A673 (cell line): ENCODE measurements around the gene RGS2. TPM values are rescaled to one million over a fixed set of nuclear protein-coding genes. Genes with fewer than 3 reads are reported as not detected.

Experiments
- Bru-seq: library from RNA; stranded (reverse); fragments of 400-500 nt; gene quantifications from one replicate; lab custom pipeline; 2021; lab: Mats Ljungman, UMichigan
- BruChase-seq, 2 experiments: library from RNA; stranded (reverse); fragments of 400-500 nt; gene quantifications; one replicate each; lab custom pipeline; 2021; lab: Mats Ljungman, UMichigan
- BruUV-seq: library from RNA; stranded (reverse); fragments of 400-500 nt; replicated peaks from 2 replicates; lab custom pipeline; 2021; lab: Mats Ljungman, UMichigan
- CTCF ChIA-PET: fragments of 300-600 bp; sonication (Branson Sonifier 250); formaldehyde crosslinking; loops from one replicate; lab custom pipeline; 2022; ENCODE audit warnings: antibody characterized with exemption; lab: Charles Lee
- POLR2A ChIA-PET: fragments of 300-600 bp; sonication (Branson Sonifier 250); formaldehyde crosslinking; loops from one replicate; lab custom pipeline; 2022; ENCODE audit warnings: antibody characterized with exemption; ENCODE audit not compliant: low non-redundant PET; lab: Charles Lee
- DNase-seq: peaks from one replicate; pipeline ENCODE4 v3.0.0-alpha.2; 2015; ENCODE audit warnings: low spot score
- H3K27ac ChIP-seq: fragments of 200-600 bp; sonication (generic); 2 replicates; pipeline ENCODE4 v1.5.1; 2016; ENCODE audit warnings: mixed run types, low read depth, mild to moderate bottlenecking, mixed read lengths, antibody characterized with exemption, low read length; ENCODE audit not compliant: poor library complexity, severe bottlenecking
- H3K27me3 ChIP-seq: fragments of 200-600 bp; sonication (generic); replicated peaks from 2 replicates; pipeline ENCODE4 v1.6.1; 2017; ENCODE audit warnings: mixed run types, low read depth, mild to moderate bottlenecking, mixed read lengths, antibody characterized with exemption, low read length; ENCODE audit not compliant: insufficient read depth, poor library complexity
- H3K36me3 ChIP-seq: fragments of 200-600 bp; sonication (generic); 2 replicates; pipeline ENCODE4 v1.6.1; 2016; ENCODE audit warnings: mixed run types, mild to moderate bottlenecking, mixed read lengths, antibody characterized with exemption, low read length; ENCODE audit not compliant: insufficient read depth, poor library complexity, severe bottlenecking
- H3K4me1 ChIP-seq: fragments of 200-600 bp; sonication (generic); 2 replicates; pipeline ENCODE4 v1.6.1; 2017; ENCODE audit warnings: mixed run types, mild to moderate bottlenecking, mixed read lengths, antibody characterized with exemption, low read length; ENCODE audit not compliant: insufficient read depth, poor library complexity, severe bottlenecking
- H3K4me3 ChIP-seq: fragments of 200-600 bp; sonication (generic); 2 replicates; pipeline ENCODE4 v1.5.1; 2016; ENCODE audit warnings: low read depth, mixed run types, mild to moderate bottlenecking, mixed read lengths, low read length; ENCODE audit not compliant: poor library complexity, severe bottlenecking
- H3K9me3 ChIP-seq: fragments of 200-600 bp; sonication (generic); 2 replicates; pipeline ENCODE4 v1.6.1; 2016; ENCODE audit warnings: mixed run types, low read depth, mild to moderate bottlenecking, mixed read lengths, antibody characterized with exemption, low read length; ENCODE audit not compliant: poor library complexity, severe bottlenecking
- CTCF ChIP-seq: fragments of 300-800, 200-600 bp; sonication (generic); conservative IDR thresholded peaks from 2 replicates; pipeline ENCODE4 v1.5.1; 2017; ENCODE audit warnings: low read depth, mild to moderate bottlenecking, antibody characterized with exemption, low read length, moderate library complexity, mixed read lengths
- EZH2 ChIP-seq: fragments of 200-600 bp; sonication (generic); IDR thresholded peaks from 2 replicates; pipeline ENCODE4 v1.6.1; 2017; ENCODE audit warnings: borderline replicate concordance, low read depth, mild to moderate bottlenecking, mixed read lengths, antibody characterized with exemption, low read length; ENCODE audit not compliant: poor library complexity, severe bottlenecking
- intact Hi-C: fragments of 100-400 bp; cut with micrococcal nuclease; formaldehyde crosslinking; loops from one replicate; pipeline ENCODE4 v1.10.0; 2022; ENCODE audit not compliant: unreplicated experiment
- long read RNA-seq: library from polyadenylated mRNA; stranded (forward); transcript quantifications from one replicate; pipeline ENCODE4 v2.0.0, GENCODE V29; 2022
- total RNA-seq: library from RNA; stranded (reverse); gene quantifications from 2 replicates; pipeline ENCODE4 v1.2.3, GENCODE V29; 2021

The RGS2 gene
- total RNA-seq (24.2 and 24.7 TPM in 2 replicates), Bru-seq, nascent RNA (percentile 81 among the genes with signal in this experiment), BruChase-seq, experiment 1, labeled RNA remaining after a 2-hour chase (percentile 69 among the genes with signal in this experiment), BruChase-seq, experiment 2, labeled RNA remaining after a 6-hour chase (percentile 45 among the genes with signal in this experiment)
- long read RNA-seq, transcript RGS2-201 (5 exons, 1,354 nt): major isoform, 17 of 19 reads
- long read RNA-seq, partial matches to known transcripts: 1 of 19 reads
- long read RNA-seq, other reads (novel, unspliced or antisense): 1 of 19 reads

GRCh38 chr1:192808518-192809306 lies at the start of gene RGS2:
TSS of gene RGS2 (plus strand) at chr1:192809039. CDS start at chr1:192809072, 33 bp downstream.
- H3K27me3 ChIP-seq: no peaks in the 10 kb centered on the region
- H3K4me3 ChIP-seq: peak within 1 kb of the TSS; percentile 64
- no peaks in the 10 kb centered on the region for H3K9me3 ChIP-seq
- H3K36me3 ChIP-seq: peaks cover 13% of the 10 kb centered on the region
- intact Hi-C loops: loop anchor here (5.0 kb wide), 5 partner anchors 44 to 331 kb away; partner anchors contain the start of gene CDC73
- H3K27ac ChIP-seq: peak within 1 kb of the TSS; percentile 68
- CTCF ChIA-PET: interaction anchor here (0.6 to 2.6 kb wide), 2 partner anchors 9 to 211 kb away, joined by 3 to 13 read pairs; no protein-coding TSS in a partner anchor
- DNase-seq: peak; percentile 94
- peak; percentile 21; the same call in 1 of the 2 replicates for TF ChIP-seq CTCF
- no peak for TF ChIP-seq EZH2
- peaks cover 16% of the 10 kb centered on the region for H3K4me1 ChIP-seq
- POLR2A ChIA-PET: no interaction called here
- no TSS peak for BruUV-seq

- Histone ChIP-seq H3K36me3 (no peaks in the 10 kb centered on the region), H3K4me3 (no peak overlapping the region), H3K4me1 (peaks cover 5% of the 10 kb centered on the region), H3K27ac (no peak overlapping the region), H3K27me3 (no peaks in the 10 kb centered on the region), H3K9me3 (no peaks in the 10 kb centered on the region)
- DNase-seq: no peak
- CTCF ChIA-PET: no interaction called here
- POLR2A ChIA-PET: no interaction called here
- BruUV-seq: no TSS peak
- TF ChIP-seq EZH2: no peak
- no peak for TF ChIP-seq CTCF
- intact Hi-C loops: no loop called here
These were observed 49.7 kb upstream of the RGS2 start for GRCh38 chr1:192759104-192759503.

- Histone ChIP-seq H3K36me3 (no peaks in the 10 kb centered on the region), H3K9me3 (no peaks in the 10 kb centered on the region), H3K27ac (no peak overlapping the region), H3K4me1 (no peaks in the 10 kb centered on the region), H3K4me3 (no peak overlapping the region), H3K27me3 (no peaks in the 10 kb centered on the region)
- DNase-seq: no peak
- CTCF ChIA-PET: no interaction called here
- POLR2A ChIA-PET: no interaction called here
- intact Hi-C loops: no loop called here
- TF ChIP-seq EZH2 (no peak), CTCF (no peak)
- BruUV-seq: no TSS peak
These were observed 46.6 kb upstream of the RGS2 start for GRCh38 chr1:192762265-192762664.
